ENCODE results near the gene SORBS1.

The SORBS1 gene

DNA sequence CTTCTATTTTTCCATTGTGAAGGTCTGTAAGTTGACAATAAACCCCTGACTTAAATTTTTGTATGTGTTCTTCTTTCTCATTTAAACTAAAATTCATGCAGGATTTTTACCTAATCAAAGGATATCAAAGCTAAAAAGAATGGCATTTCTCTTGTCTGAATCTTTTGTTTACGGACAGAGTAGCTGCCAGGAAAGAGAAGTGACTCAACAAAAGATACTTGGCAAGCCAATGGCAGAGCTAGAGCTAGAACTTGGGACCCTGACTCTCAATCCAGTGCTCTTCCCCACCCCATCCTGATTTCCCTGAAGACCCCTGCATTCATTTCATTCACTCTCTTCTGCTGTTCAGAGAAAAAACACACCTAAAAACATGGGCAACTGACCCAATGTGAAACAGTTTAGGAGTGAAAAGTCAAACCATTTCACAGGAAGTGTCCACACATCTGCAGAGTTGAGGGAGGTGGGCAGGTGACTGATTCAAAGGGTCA is 230.2 kb downstream of the SORBS1 start:
- H3K4me1 ChIP-seq (ENCODE audit: low read length), result no peaks in the 10 kb centered on the region
- H3K27me3 ChIP-seq (replicated peaks; ENCODE audit: insufficient read depth, low read length), result no peaks in the 10 kb centered on the region
- no peak for DNase-seq
- TF ChIP-seq EZH2 (optimal IDR thresholded peaks at IDR 0.05; ENCODE audit: low read depth, low read length) (no peak), EZH2phosphoT487 (IDR thresholded peaks at IDR 0.05; ENCODE audit: low read length) (no peak)
- TF ChIP-seq, protein P1, sequence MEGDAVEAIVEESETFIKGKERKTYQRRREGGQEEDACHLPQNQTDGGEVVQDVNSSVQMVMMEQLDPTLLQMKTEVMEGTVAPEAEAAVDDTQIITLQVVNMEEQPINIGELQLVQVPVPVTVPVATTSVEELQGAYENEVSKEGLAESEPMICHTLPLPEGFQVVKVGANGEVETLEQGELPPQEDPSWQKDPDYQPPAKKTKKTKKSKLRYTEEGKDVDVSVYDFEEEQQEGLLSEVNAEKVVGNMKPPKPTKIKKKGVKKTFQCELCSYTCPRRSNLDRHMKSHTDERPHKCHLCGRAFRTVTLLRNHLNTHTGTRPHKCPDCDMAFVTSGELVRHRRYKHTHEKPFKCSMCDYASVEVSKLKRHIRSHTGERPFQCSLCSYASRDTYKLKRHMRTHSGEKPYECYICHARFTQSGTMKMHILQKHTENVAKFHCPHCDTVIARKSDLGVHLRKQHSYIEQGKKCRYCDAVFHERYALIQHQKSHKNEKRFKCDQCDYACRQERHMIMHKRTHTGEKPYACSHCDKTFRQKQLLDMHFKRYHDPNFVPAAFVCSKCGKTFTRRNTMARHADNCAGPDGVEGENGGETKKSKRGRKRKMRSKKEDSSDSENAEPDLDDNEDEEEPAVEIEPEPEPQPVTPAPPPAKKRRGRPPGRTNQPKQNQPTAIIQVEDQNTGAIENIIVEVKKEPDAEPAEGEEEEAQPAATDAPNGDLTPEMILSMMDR (IDR thresholded peaks at IDR 0.05; ENCODE audit: low read length), result no peak
- H3F3A ChIP-seq (ENCODE audit: insufficient read depth, low read length), result no peaks in the 10 kb centered on the region
- no peak overlapping the region for H3K4me3 ChIP-seq (ENCODE audit: low read length)
- H3K9ac ChIP-seq (ENCODE audit: low read length), result no peak overlapping the region
- no peak overlapping the region for H2AFZ ChIP-seq (ENCODE audit: low read length)
- H3K9me2 ChIP-seq (replicated peaks; ENCODE audit: insufficient read depth, low read length), result no peaks in the 10 kb centered on the region
- no peak overlapping the region for H3K27ac ChIP-seq (ENCODE audit: low read length)
- H4K20me1 ChIP-seq (ENCODE audit: insufficient read depth, low read length), result no peaks in the 10 kb centered on the region
- H3K9me3 ChIP-seq (replicated peaks; ENCODE audit: insufficient read depth, low read length), result no peaks in the 10 kb centered on the region
- no peaks in the 10 kb centered on the region for H3K36me3 ChIP-seq (replicated peaks; ENCODE audit: insufficient read depth, low read length)
- no peak overlapping the region for H3K4me2 ChIP-seq (ENCODE audit: low read depth, low read length)
- H3K79me2 ChIP-seq (ENCODE audit: low read length), result no peaks in the 10 kb centered on the region

DNA sequence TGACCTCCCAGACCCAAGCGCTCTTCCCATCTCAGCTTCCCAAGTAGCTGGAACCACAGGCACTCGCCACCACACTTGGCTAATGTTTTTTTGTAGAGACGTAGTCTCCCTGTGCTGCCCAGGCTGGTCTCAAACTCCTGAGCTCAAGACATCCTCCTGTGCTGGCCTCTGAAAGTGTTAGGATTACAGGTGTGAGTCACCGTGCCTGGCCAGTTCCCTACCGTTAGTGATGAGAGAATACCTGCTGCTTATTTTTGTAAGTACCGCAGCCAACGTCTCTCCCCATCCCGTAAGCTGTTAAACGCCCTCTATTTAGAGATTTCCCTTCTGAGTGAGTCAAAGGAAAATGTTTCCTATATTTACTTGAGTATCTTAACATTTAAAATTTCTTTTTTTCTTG is 231.9 kb downstream of the SORBS1 start:
- no peak overlapping the region for H3K9ac ChIP-seq (ENCODE audit: low read length)
- H3K27ac ChIP-seq (ENCODE audit: low read length), result no peak overlapping the region
- TF ChIP-seq EZH2 (optimal IDR thresholded peaks at IDR 0.05; ENCODE audit: low read depth, low read length), result no peak
- TF ChIP-seq, protein P1 (IDR thresholded peaks at IDR 0.05; ENCODE audit: low read length), result no peak
- TF ChIP-seq EZH2phosphoT487 (IDR thresholded peaks at IDR 0.05; ENCODE audit: low read length), result no peak
- no peak overlapping the region for H3K4me2 ChIP-seq (ENCODE audit: low read depth, low read length)
- H3K9me3 ChIP-seq (replicated peaks; ENCODE audit: insufficient read depth, low read length), result no peaks in the 10 kb centered on the region
- no peaks in the 10 kb centered on the region for H3K36me3 ChIP-seq (replicated peaks; ENCODE audit: insufficient read depth, low read length)
- H3K27me3 ChIP-seq (replicated peaks; ENCODE audit: insufficient read depth, low read length), result no peaks in the 10 kb centered on the region
- no peak overlapping the region for H2AFZ ChIP-seq (ENCODE audit: low read length)
- H3K79me2 ChIP-seq (ENCODE audit: low read length), result no peaks in the 10 kb centered on the region
- H3K9me2 ChIP-seq (replicated peaks; ENCODE audit: insufficient read depth, low read length), result no peaks in the 10 kb centered on the region
- H3K4me3 ChIP-seq (ENCODE audit: low read length), result no peak overlapping the region
- no peaks in the 10 kb centered on the region for H3F3A ChIP-seq (ENCODE audit: insufficient read depth, low read length)
- no peaks in the 10 kb centered on the region for H3K4me1 ChIP-seq (ENCODE audit: low read length)
- no peak for DNase-seq
- no peaks in the 10 kb centered on the region for H4K20me1 ChIP-seq (ENCODE audit: insufficient read depth, low read length)

DNA sequence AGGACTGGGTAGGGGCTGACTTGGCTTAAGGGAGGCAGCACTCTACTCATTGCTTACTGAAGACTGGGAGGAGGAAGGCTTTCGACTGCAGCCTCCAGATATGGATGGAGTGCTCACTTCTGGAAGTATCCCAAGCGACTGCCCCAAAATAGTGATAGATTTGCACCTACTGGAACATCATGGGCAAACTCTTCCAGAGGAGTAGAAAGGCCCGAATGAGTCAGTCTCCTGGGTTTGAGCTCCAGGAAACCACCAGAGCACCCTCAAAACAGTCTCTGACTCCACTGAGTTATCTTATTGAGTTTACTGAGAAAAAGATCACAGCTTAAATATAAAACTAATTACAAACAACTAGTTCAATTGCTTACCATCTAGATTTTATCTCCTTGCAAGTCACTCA is 233.2 kb downstream of the SORBS1 start:
- Histone ChIP-seq H4K20me1 (ENCODE audit: insufficient read depth, low read length) (no peaks in the 10 kb centered on the region), H3K27me3 (replicated peaks; ENCODE audit: insufficient read depth, low read length) (no peaks in the 10 kb centered on the region), H3K9me3 (replicated peaks; ENCODE audit: insufficient read depth, low read length) (no peaks in the 10 kb centered on the region), H3K4me3 (ENCODE audit: low read length) (no peak overlapping the region), H3K79me2 (ENCODE audit: low read length) (no peaks in the 10 kb centered on the region), H3K4me2 (ENCODE audit: low read depth, low read length) (no peak overlapping the region), H3K27ac (ENCODE audit: low read length) (no peak overlapping the region), H3K9me2 (replicated peaks; ENCODE audit: insufficient read depth, low read length) (no peaks in the 10 kb centered on the region), H3K36me3 (replicated peaks; ENCODE audit: insufficient read depth, low read length) (no peaks in the 10 kb centered on the region), H3K9ac (ENCODE audit: low read length) (no peak overlapping the region), H3F3A (ENCODE audit: insufficient read depth, low read length) (no peaks in the 10 kb centered on the region), H2AFZ (ENCODE audit: low read length) (no peak overlapping the region), H3K4me1 (ENCODE audit: low read length) (no peaks in the 10 kb centered on the region)
- no peak for DNase-seq
- TF ChIP-seq EZH2 (optimal IDR thresholded peaks at IDR 0.05; ENCODE audit: low read depth, low read length) (no peak), EZH2phosphoT487 (IDR thresholded peaks at IDR 0.05; ENCODE audit: low read length) (no peak)
- TF ChIP-seq, protein P1 (IDR thresholded peaks at IDR 0.05; ENCODE audit: low read length), result no peak
